ENCODE results near the gene COL13A1.
A peak's percentile ranks its signal among the peaks of the same experiment; 100 is the strongest.

COL13A1 gene

DNA sequence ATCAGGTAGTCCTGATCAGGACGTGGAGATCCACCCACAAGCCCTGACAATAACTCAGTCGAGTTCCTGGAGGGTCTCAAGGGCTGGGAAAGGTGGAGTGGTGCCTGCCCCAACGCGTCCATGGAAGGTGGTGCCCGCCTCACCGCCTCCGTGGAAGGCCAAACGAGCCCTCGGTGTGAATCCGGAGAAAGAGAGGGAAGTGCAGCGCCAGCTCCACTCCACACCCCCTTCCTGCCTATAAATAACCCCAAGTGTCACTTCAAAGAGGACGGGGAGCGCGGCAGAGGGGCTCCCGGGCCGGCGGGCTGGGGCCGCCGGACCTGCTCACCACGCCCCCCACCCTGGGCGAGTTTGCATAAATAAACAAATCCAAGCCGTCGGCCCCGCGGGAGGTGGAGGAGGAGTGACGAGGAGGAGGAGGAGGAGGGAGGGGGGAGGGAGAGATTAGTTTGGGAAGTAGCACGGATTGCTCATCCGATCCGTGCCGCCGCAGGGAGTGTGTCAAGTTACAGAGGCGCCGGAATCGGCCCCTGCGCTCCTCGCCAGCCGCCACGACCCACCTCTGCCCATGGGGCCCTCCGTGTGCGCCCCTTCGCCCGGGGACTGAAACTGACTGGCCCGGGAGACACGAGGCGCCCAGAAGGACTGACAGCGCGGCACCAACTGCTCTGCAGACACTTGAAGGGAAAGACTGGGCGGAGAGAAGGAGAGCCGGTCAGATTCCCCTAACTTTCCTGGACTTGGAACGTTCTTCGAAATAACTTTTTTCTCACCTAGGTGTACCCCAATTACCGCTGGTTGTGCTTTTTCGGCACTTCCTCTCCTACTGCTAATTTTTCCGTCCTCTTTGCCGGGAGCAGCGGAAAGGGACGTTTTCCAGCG lies at the start of gene COL13A1:
COL13A1 (plus strand) TSS at position 473 of the 882 bp plus-strand sequence. CDS start 518 bp downstream, outside the sequence.
- DNase-seq = peak; percentile 3

DNA sequence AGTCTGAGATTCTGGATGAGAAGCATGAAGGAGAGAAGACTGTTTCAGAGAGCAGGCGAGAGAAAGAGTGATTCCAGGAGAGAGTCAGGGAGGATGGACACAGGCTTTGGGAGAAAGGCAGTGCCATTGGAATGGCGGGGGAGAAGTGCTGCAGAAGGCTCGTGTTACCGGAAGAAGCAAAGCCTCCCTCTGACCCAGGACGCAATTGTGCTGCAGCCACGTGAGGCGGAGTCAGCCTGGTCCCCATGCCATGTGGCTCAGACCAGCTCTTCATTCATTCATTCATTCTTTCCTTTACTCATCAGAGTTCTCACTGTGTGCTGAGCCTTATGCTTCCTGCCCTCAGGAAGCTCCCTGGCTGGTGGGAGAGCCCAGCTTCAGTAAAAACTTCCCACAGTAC lies 49.2 kb upstream of the COL13A1 start:
- DNase-seq = no peak

DNA sequence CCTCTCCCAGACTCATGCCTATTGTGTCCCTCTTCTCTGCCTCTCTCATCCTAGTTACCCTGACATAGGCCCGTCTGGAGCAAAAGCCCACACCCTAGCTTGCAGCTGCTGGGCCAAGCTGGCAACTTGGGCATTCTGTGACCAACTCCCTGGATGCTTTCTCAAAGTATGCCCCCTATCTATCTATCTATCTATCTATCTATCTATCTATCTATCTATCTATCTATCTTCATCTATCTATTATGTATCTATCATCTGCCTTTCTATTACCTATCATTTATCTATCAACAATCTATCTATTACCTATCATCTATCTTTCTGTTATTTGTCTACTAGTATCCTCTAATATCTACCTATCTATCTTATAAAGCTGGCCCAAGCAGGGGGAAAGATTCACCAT lies 45.4 kb upstream of the COL13A1 start:
- no peak for DNase-seq

DNA sequence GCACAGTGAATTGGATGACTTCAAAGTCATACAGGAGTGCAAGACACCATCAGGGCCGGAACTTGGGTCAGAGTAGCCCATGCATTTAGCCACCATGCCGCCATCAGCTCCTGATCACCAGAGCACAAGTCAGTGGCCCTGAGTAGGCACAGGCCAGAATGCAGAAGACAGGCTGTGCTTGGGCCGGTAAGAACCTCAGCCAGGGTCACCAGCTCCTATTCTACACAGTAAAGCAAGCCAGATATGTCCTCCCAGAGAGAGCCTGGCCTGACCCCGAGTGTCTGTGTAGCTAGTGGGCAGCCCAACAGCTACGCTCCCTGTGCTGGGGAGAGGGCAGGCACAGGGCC lies 44.5 kb upstream of the COL13A1 start:
- DNase-seq = no peak

DNA sequence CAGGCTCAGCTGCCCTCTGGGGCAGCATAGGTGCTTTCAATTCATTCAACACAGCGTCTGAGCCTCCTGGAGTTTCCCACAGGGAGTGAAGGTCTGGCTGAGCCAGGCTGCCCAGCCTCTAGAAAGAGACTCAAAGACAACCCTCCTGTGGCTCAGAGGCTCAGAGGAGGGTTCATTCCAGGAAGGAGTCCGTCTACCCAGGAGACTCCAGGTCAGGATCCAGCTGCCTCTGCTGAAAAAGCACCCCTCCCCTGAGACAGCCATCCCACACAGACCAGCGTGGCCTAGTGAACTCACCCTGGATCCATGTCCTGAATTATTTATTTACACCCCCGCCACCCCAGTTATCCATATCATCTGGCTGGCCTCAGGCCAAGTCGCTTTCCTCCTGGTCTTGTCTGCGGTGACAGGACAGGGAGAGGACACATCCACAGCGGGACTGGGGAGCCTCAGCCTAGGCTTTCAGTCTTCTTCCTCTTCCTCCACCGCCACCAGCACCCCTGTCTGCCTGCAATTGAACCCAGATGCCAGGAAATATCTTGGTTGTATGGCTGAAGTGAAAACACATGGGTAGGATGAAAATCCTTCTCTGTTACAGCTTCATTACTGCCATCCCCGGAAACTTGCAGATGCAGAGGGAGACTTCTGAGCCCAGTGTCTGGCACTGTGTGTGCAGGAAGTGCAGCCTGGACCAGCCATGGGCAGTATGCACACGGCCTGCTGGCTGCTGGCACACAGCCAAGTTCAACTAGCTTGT lies 44.0 kb upstream of the COL13A1 start:
- peak; percentile 28 for DNase-seq

DNA sequence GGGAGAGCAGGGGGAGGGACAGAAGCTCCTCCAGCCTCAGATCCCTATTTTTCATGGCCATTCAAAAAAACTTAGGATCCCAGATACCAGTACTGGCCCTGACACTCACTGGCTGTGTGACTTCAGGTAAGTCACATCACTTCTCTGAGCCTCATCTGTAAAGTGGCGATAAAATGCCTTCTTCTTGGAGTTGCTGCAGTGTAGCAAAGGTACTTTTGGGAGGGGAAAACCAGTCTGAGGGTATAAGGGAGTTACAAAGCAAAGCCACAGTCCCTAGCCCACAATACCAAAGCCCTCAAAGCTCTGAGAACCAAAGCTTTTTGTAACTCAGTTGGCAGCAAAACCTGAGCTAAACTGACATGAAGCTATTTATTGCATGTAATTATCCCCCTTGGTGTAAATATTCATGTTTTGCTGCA lies 43.4 kb upstream of the COL13A1 start:
- no peak for DNase-seq

DNA sequence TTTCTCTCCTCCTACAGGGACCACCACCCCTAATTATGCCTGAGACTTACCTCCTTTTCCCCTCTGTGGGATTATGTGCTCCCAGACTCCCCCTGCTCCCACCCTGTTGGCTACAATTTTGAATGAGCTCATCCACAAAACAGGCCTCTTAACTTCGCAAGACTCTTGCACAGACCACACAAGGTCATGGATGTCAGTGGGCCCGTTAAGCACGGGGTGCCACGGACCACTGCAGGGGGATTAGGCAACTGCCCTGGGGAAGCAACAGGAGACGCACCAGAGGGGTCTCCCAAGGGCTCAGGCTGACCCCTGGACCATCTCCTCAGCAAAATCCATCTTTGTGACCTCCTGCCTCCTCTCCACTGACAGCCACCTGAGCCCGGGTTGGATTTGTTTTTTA lies 42.1 kb upstream of the COL13A1 start:
- no peak for DNase-seq

DNA sequence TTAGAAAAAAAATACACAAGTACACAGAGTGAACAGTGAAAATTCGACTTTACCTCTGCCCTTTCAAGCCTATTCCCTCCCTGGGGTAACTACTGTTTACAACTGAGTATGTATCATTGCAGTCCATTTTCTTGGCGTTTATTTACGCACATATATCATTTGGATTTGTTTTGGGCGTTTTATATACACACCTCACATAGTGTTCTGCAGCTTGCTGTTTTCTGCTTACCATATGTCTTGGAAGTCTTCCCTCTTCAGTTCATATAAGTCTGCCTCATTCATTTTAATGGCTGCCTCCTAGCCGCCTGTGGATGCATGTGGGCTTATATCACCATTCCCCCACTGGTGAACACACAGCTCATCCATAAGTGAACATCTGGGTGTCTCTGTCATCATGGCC lies 41.6 kb upstream of the COL13A1 start:
- DNase-seq = no peak

DNA sequence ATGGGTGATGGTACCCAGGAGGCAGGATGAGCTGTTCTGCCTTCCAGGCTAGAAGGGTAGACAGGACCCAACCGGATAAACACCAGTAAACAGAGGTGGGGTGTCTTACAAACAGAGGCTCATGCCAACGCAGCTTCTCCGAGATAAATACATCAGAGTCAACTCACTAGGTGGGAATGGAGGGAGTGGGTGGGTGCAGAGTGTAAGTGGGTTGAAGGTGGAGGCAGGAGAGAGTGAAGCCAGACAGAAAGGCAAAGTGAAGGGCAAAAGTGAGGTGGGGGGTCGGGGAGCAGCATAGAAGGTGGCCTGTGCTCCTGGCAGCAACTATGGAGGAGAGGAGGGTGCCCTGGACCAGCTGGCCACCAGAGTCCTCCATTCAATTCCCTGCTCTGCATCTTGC lies 40.4 kb upstream of the COL13A1 start:
- DNase-seq = no peak

DNA sequence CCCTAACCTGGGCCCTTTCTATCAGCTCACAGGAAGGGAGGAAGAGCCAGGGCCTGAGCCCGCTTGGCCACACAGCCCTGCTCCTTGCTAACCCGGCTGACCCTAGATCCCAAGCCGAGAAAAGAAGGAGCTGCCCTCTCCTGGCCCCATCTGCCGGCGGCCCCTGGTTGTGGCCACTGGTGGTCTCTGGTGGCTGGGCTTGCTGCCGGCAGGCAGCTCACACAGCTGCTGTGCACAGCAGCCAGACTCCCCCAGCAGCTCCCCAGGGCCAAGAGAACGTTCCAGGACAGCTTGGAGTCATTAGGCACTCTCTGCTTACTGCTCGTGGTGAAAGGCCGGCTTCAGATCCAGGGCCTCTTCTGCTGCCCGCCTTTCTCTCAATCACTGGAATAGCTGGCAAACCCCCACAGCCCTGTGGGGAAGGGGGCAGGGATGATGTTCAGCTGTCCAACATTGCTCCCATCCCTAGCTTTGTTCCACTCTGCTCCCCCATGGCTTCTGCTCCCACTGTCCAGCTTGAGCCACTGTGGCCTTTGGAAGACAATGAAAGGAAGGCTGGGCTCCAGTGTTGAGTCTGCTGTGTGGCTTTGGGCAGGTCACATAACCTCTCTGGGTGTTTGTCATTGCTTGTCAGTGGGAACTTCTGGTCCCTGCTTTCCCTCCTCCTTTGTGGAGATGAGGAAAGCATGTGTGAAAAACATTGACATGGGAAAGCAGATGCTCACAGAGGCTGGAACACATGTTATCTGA lies 35.4 kb upstream of the COL13A1 start:
- DNase-seq = no peak

DNA sequence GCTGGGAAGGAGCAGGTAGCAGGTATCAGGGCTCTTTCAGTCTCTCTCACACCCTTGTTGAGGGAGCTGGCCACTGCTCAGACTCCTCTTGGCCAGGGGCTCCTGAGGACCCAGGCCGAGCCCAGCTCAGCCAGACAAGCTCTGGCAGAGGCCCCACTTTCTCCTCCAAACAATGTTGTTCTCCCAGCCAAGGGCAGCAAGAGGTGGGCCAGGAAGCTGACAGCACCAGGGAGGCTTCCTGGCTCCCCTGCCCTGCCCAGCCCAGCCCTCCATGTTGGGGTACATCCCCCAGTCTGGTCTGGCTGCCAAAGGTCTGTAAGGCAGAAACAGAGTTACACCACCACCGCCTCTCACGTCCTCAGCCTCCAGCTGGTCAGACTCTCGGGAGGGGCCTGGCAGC lies 33.9 kb upstream of the COL13A1 start:
- no peak for DNase-seq

DNA sequence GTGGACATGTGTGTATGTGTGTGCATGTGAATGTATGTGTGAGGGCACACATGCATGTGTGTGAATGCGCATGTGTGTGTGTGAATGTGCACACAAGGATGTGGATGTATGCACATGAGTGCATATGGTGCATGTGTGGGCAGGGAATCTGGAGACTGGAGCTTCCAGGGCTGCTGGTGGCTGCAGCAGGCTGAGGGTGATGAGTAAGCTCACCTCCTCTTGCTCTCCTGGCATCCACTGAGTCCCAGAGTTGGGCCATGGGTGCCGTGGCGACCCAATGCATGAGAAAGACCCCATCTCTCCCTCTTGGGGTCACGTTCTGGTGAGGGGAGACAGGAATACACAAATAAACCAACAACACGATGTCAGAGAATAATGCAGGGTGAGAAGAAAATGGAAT lies 33.3 kb upstream of the COL13A1 start:
- no peak for DNase-seq

DNA sequence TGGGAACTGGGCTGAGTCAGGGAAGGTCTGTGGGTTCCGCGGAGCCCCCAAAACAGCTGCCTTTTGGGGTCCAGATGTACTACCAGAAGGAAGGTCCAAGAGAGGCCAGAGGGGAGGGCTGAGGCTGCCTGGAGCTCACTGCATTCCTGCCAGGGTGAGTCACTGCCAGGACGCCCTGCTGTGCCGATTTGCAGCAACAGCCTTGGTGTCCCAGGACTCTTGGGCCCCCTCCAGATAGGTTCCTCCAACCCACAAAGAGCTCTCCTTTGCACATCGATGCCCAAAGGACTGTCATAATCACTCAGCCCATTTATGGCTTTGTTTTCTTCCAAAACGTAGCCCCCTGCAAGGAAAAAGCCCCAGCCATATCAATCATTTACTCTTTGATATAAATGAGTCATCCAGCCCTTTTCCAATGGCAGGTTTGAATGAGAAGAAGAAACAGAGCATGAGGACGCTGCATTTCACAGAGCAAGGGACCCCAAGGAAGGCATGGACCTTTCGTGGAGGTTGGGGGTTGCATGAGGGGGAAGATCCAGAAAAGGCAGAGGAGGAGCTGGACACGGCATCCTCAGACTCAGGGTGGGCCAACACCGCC lies 32.2 kb upstream of the COL13A1 start:
- peak; percentile 31 for DNase-seq

DNA sequence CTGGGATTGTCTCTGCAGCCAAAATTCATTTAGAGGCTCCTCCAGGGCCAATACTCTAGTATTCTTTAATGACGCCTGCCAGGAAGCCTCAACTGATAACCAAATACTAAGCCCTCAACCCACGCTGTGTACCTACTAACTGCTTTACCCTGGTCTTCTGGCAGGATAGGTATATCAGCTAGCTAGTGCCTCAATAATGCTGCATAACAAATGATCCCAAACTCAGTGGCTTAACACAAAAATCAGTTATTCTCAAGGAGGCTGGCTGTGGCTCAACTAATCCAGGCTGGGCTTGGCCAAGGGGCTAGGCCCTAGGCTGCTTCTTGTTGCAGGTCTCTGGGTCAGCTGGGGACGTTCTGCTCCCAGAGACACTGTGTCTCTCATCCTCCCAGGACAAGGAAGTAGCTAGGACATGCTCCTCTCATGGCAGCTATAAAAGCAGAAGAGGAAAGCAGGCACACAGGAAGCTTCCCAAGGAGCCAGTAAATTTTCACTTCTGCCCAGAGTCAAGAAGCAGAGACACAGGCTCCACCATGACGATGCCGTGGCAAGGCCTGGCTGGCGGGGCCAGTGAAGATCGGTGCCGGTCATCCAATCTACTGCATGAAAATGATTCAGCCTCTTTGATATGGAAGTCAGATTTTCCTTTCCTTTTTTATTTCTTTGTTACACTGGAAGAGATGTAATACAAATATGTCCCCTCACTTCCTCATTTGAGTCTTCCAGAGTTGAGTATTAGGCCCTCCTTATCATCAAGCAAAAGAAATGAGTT lies 28.6 kb upstream of the COL13A1 start:
- peak; percentile 64 for DNase-seq

DNA sequence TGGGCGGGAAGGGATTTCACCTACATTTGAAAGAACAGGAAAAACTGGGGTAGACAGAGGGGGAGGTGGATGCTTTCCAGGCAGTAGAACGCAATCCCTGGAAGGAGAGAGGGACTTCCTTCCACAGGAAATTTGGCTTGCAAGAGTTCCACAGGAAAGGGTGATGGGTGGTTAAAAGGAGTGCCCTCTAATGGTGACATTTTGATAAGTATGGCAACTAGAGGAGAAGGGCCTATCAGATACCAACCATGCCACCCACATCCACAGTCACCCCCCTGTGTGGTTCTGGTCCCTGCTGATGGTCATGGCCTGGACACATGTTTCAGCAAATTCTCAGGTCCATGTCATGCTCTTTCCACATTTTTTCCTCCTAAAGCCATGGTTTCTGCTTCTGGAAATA lies 27.1 kb upstream of the COL13A1 start:
- DNase-seq = no peak

DNA sequence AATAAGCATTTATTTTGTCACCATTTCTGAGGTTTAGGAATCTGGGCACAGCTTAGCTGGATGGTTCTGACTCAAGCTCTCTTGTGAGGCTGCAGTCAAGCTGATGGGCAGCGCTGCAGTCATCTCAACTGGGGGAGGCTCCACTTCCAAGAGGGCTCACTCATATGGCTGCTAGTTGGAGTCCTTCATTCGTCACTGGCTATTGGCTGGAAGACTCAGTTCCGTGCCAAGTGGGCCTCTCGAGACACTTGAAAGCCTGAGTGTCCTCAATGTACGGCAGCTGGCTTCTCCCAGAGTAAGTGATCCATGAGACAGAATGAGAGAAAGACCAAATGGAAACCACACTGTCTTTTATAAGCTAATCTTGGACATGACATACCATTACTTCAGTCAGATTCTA lies 21.6 kb upstream of the COL13A1 start:
- no peak for DNase-seq

DNA sequence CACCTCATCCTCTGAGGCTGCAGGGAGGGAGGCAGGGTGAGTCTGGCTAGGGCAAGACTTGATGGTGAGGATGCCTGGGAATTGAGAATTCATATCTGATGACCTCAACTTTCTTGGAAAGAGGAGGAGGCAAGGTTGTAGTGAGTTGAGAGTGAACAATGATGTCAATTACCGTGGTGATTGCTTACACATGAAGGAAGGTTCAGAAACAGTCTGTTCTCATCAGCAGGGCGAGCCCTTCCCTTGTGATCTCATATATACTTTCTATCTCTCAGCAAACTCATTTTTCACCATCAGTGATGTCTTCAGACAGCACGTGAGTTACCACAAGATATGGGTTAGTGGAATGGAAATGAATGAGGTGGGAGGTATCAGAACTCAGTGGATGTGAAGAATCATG lies 20.1 kb upstream of the COL13A1 start:
- DNase-seq = no peak

DNA sequence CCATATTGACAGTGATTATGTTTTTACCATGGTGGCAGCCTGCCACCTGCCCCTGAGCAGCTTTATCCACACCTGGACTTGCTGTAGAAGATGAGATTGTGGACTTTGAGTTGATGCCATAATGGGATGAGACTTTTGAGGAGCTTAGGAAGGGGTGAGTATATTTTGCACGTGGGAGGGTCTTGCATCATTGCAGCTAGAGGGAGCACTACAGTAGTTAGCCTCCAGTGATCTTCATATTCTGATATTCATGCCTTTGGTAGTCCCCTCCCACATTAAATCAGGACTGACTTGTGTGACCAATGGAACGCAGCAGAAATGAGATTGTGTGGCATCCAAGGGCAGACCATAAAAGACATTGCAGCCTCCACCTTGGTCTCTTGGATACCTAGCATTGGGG lies 18.2 kb upstream of the COL13A1 start:
- DNase-seq = no peak

DNA sequence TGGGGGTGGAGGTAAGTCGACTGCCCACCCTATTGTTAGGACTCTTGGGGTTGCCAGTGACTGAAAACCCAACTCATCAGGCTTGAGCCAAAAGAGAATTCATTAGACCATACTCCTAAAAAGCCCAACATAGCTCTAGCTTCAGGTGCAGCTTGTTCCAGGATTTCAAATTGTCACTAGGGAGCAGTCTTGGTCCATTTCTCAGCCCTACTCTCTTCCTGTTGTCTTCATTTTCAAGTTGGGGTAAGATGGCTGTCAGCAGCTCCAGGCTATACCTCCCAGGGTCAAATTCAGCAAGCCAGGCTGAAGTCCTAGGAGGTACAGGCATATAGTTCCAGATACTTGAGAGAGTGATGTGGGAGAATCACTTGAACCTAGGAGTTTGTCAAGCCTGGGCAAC lies 14.9 kb upstream of the COL13A1 start:
- peak; percentile 24 for DNase-seq

DNA sequence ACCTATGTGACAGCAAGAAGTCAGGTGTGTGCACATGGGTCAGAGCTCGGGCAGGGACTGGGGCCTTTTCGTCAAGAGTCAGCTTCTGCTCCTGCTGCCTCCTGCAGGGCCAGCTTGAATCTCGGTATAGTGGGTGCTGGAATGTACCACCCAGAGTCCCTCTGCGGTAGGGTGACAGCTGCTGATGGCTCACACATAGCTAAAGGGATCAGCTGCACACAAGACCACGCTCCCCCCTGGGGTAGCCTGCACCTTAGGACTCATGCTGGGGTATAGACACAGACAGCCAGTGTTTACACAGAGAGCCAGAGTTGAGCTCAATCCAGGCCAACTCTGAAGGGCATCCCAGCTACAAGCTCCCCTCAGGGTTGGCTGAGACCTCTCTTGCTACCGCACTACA lies 14.0 kb upstream of the COL13A1 start:
- no peak for DNase-seq

DNA sequence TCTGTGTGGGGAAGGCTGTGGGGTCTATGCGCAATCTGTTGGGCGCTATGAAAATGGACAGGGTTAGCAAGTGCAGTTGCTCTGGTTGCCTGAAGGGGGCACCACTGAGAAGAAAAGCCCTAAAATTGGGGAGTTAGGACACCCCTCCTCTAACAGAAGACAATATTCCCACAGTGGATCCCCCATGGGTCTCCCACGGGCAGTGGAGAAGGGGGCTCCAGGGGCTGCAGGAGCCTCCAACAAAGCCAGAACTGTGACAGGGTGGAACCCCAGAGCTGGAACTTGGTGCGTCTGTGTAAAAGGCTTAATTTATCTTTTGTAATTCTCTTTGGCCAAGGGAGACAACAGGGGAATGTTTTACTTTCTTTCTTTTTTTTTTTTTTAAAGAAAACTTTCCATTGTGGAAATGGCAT lies 12.5 kb upstream of the COL13A1 start:
- DNase-seq = no peak

DNA sequence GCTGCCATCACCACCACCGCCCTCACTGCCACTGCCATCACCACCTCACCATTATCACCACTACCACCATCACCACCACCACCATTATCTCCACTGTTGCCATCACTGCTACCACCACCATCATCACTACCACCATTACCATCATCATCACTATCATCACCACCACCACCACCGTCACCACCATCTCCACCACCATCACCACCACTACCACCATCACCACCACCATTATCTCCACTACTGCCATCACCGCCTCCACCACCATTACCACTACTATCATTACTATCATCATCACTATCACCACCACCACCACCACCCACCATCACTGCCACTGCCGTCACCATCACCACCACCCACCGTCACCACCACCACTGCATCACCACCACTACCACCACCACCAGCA lies 9.9 kb upstream of the COL13A1 start:
- no peak for DNase-seq
